Measurements from ENCODE around the gene CCDC126.

Gene CCDC126

DNA sequence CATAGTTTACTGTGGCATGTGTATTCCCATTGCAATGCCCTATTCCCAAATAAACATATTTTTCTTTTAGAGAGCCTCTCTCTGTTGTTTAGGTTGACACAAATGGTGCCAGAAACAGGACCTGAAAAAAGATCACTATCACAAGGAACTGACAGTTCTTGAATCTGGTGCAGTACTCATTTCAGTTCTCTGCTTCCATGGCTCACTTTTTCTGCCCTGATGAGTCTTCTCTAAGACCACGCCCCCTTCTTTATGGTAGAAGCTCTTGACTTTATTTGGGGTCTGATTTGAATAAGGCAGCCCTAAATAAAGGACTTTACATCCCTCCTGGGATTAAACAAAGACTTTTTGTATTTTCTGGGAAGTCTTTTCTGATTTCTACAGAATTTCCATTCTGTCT lies 3.5 kb upstream of the CCDC126 start:
- no peaks in the 10 kb centered on the region for H3K27me3 ChIP-seq (ENCODE audit: control insufficient read depth in 1 of 2, insufficient read depth in 1 of 2, low read length in 2 of 2)
- DNase-seq: no peak
- H3K4me2 ChIP-seq (ENCODE audit: low read length, poor library complexity, severe bottlenecking): no peak overlapping the region
- no peak overlapping the region for H3K23ac ChIP-seq (ENCODE audit: low read length in 2 of 2)
- no peaks in the 10 kb centered on the region for H3K9me3 ChIP-seq (ENCODE audit: control insufficient read depth, low read length)
- H2BK12ac ChIP-seq (ENCODE audit: low read length in 2 of 2): no peak overlapping the region
- no peak overlapping the region for H3K4me3 ChIP-seq (ENCODE audit: insufficient read depth in 1 of 2, low read depth in 1 of 2, low read length in 2 of 2)
- no peak overlapping the region for H2AK5ac ChIP-seq (ENCODE audit: low read length, severe bottlenecking)
- H4K91ac ChIP-seq (ENCODE audit: low read length): no peak overlapping the region
- H3K36me3 ChIP-seq (ENCODE audit: control insufficient read depth in 1 of 2, insufficient read depth in 2 of 2, low read depth in 1 of 2, low read length in 2 of 2): no peaks in the 10 kb centered on the region
- H3K14ac ChIP-seq (ENCODE audit: low read length in 2 of 2): no peak overlapping the region
- no peak overlapping the region for H2BK120ac ChIP-seq (ENCODE audit: low read depth, low read length)
- H3K4ac ChIP-seq (ENCODE audit: low read depth in 1 of 2, low read length in 2 of 2): no peak overlapping the region
- peaks cover 2% of the 10 kb centered on the region for H3K4me1 ChIP-seq (ENCODE audit: control insufficient read depth, insufficient read depth, low read depth, low read length)
- WGBS: no CpG with 5 or more reads among the region's 1 CpG
- no peak overlapping the region for H4K8ac ChIP-seq (ENCODE audit: low read length)
- H3K9ac ChIP-seq (ENCODE audit: low read length): no peak overlapping the region
- H3K27ac ChIP-seq (ENCODE audit: low read length, poor library complexity, severe bottlenecking): no peak overlapping the region
- H2AFZ ChIP-seq (ENCODE audit: low read depth, low read length): no peak overlapping the region
- no peak overlapping the region for H3K18ac ChIP-seq (ENCODE audit: low read depth in 1 of 2, low read length in 2 of 2)
- H2BK15ac ChIP-seq (ENCODE audit: low read depth, poor library complexity, severe bottlenecking): no peak overlapping the region
- H3K79me1 ChIP-seq (replicated peaks; ENCODE audit: low read length, poor library complexity, severe bottlenecking): no peaks in the 10 kb centered on the region
- no peak overlapping the region for H2BK5ac ChIP-seq (ENCODE audit: low read depth, low read length, poor library complexity, severe bottlenecking)

DNA sequence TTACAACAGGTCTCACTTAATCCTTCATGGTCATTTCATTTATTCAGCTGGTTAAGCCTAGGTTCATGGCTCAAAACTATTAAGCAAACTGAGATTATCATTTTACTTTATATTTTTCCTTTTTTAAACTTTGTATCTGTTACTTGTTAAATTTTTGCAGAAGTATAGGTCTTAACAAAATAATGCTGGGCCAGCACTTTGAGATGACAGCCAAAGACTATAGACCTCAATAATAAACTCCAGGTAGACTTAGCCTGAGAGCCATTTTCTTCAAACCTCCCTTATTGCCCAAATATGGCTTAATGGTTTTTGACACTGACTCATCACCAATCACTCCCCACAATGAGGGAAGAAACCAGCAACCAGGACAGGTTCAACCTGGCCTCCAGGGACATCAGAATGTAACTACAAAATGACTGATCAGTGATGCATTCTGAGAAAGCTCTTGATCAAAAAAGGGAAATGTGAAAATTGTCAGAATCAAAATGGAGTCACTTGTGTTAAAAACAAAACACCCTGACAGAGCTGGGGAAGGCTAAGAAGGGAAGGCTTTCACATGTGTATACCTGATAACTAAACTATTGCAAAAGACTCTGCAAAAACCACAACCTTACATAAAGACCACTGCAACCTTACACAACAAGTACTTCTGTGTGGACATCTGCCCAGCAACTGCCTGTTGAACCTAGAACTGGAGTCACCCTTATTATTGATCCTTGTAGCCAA lies 2.1 kb upstream of the CCDC126 start:
- H4K91ac ChIP-seq (ENCODE audit: low read length): no peak overlapping the region

DNA sequence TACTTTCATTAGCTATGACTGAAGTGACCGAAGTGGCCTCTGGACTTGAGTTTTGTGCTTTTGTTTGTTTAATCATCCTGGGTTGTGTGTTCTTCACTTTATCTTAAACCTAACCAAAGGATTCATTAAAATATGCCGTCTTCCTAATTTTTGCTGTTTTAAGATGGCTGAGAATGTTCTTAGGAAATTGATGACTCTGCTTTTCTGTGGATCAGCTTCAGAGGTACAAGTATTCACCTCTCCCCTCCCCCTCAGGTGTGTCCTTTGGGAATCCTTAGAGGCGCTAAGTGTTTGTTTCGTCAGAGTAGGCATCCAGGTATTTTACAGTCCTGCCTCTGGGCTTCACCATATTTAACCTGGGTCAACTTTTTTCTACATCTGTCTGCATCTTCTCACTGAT lies 1.1 kb downstream of the CCDC126 start:
- WGBS: 76% methylated on average over 2 of the region's 4 CpGs
- H3K9ac ChIP-seq (ENCODE audit: low read length): peak overlapping the region; percentile 93

More for the DNA sequence above, 2.1 kb upstream of the CCDC126 start:
- DNase-seq: peak; percentile 24
- Histone ChIP-seq H2AFZ (ENCODE audit: low read depth, low read length) (no peak overlapping the region), H2BK5ac (ENCODE audit: low read depth, low read length, poor library complexity, severe bottlenecking) (no peak overlapping the region), H3K9ac (ENCODE audit: low read length) (no peak overlapping the region), H2BK12ac (ENCODE audit: low read length in 2 of 2) (no peak overlapping the region), H3K4me2 (ENCODE audit: low read length, poor library complexity, severe bottlenecking) (no peak overlapping the region), H3K36me3 (ENCODE audit: control insufficient read depth in 1 of 2, insufficient read depth in 2 of 2, low read depth in 1 of 2, low read length in 2 of 2) (no peaks in the 10 kb centered on the region), H3K14ac (ENCODE audit: low read length in 2 of 2) (no peak overlapping the region), H3K4ac (ENCODE audit: low read depth in 1 of 2, low read length in 2 of 2) (no peak overlapping the region), H3K27me3 (ENCODE audit: control insufficient read depth in 1 of 2, insufficient read depth in 1 of 2, low read length in 2 of 2) (no peaks in the 10 kb centered on the region), H2BK15ac (ENCODE audit: low read depth, poor library complexity, severe bottlenecking) (no peak overlapping the region), H4K8ac (ENCODE audit: low read length) (no peak overlapping the region), H3K27ac (ENCODE audit: low read length, poor library complexity, severe bottlenecking) (no peak overlapping the region), H2BK120ac (ENCODE audit: low read depth, low read length) (no peak overlapping the region), H3K4me1 (ENCODE audit: control insufficient read depth, insufficient read depth, low read depth, low read length) (peaks cover 5% of the 10 kb centered on the region), H3K79me1 (replicated peaks; ENCODE audit: low read length, poor library complexity, severe bottlenecking) (peaks cover 8% of the 10 kb centered on the region), H3K4me3 (ENCODE audit: insufficient read depth in 1 of 2, low read depth in 1 of 2, low read length in 2 of 2) (no peak overlapping the region), H3K18ac (ENCODE audit: low read depth in 1 of 2, low read length in 2 of 2) (no peak overlapping the region), H3K9me3 (ENCODE audit: control insufficient read depth, low read length) (no peaks in the 10 kb centered on the region), H2AK5ac (ENCODE audit: low read length, severe bottlenecking) (no peak overlapping the region), H3K23ac (ENCODE audit: low read length in 2 of 2) (no peak overlapping the region)

DNA sequence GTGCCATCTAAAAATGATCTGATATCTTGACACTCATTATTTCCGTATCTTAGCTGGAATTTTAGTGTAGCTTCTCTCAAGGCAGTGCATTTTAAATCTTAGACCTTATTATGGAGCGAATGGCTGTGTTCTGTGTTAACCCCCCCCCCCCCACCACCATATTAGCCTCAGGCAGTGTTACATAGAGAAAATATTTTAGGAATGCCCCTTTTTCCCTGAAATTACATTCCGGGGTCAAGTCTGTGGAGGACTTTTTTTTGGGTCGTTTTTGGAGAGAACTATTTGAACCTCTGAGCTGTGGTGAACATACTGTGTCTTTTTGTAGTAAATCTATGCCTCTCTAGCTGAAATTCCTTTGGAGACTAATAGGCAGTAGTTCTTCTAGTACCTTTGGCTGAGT lies 3.1 kb downstream of the CCDC126 start:
- H3K9me3 ChIP-seq (ENCODE audit: control insufficient read depth, low read length): no peaks in the 10 kb centered on the region
- H4K91ac ChIP-seq (ENCODE audit: low read length): no peak overlapping the region
- no peak overlapping the region for H2BK120ac ChIP-seq (ENCODE audit: low read depth, low read length)
- H3K79me1 ChIP-seq (replicated peaks; ENCODE audit: low read length, poor library complexity, severe bottlenecking): peaks cover 15% of the 10 kb centered on the region
- no peak overlapping the region for H3K27ac ChIP-seq (ENCODE audit: low read length, poor library complexity, severe bottlenecking)
- H3K4me3 ChIP-seq (ENCODE audit: insufficient read depth in 1 of 2, low read depth in 1 of 2, low read length in 2 of 2): no peak overlapping the region
- H3K36me3 ChIP-seq (ENCODE audit: control insufficient read depth in 1 of 2, insufficient read depth in 2 of 2, low read depth in 1 of 2, low read length in 2 of 2): peaks cover 0 to 3% of the 10 kb centered on the region in 2 experiments
- no peak overlapping the region for H3K4ac ChIP-seq (ENCODE audit: low read depth in 1 of 2, low read length in 2 of 2)
- WGBS: 53% methylated on average over 3 of the region's 4 CpGs
- DNase-seq: no peak
- no peak overlapping the region for H2BK12ac ChIP-seq (ENCODE audit: low read length in 2 of 2)
- no peak overlapping the region for H4K8ac ChIP-seq (ENCODE audit: low read length)
- H2BK15ac ChIP-seq (ENCODE audit: low read depth, poor library complexity, severe bottlenecking): no peak overlapping the region
- H3K14ac ChIP-seq (ENCODE audit: low read length in 2 of 2): no peak overlapping the region
- H2BK5ac ChIP-seq (ENCODE audit: low read depth, low read length, poor library complexity, severe bottlenecking): no peak overlapping the region
- no peak overlapping the region for H3K18ac ChIP-seq (ENCODE audit: low read depth in 1 of 2, low read length in 2 of 2)
- H2AFZ ChIP-seq (ENCODE audit: low read depth, low read length): no peak overlapping the region
- H3K27me3 ChIP-seq (ENCODE audit: control insufficient read depth in 1 of 2, insufficient read depth in 1 of 2, low read length in 2 of 2): no peaks in the 10 kb centered on the region
- no peak overlapping the region for H2AK5ac ChIP-seq (ENCODE audit: low read length, severe bottlenecking)
- H3K4me2 ChIP-seq (ENCODE audit: low read length, poor library complexity, severe bottlenecking): no peak overlapping the region
- H3K23ac ChIP-seq (ENCODE audit: low read length in 2 of 2): no peak overlapping the region
- H3K4me1 ChIP-seq (ENCODE audit: control insufficient read depth, insufficient read depth, low read depth, low read length): peaks cover 5% of the 10 kb centered on the region
- H3K9ac ChIP-seq (ENCODE audit: low read length): no peak overlapping the region

More for the DNA sequence above, 1.1 kb downstream of the CCDC126 start:
- Histone ChIP-seq H2AFZ (ENCODE audit: low read depth, low read length) (no peak overlapping the region), H4K91ac (ENCODE audit: low read length) (no peak overlapping the region), H3K27ac (ENCODE audit: low read length, poor library complexity, severe bottlenecking) (no peak overlapping the region), H3K14ac (ENCODE audit: low read length in 2 of 2) (no peak overlapping the region), H3K79me1 (replicated peaks; ENCODE audit: low read length, poor library complexity, severe bottlenecking) (peaks cover 13% of the 10 kb centered on the region), H2BK120ac (ENCODE audit: low read depth, low read length) (no peak overlapping the region), H3K27me3 (ENCODE audit: control insufficient read depth in 1 of 2, insufficient read depth in 1 of 2, low read length in 2 of 2) (no peaks in the 10 kb centered on the region), H2BK15ac (ENCODE audit: low read depth, poor library complexity, severe bottlenecking) (no peak overlapping the region), H3K9me3 (ENCODE audit: control insufficient read depth, low read length) (no peaks in the 10 kb centered on the region), H4K8ac (ENCODE audit: low read length) (no peak overlapping the region), H2BK5ac (ENCODE audit: low read depth, low read length, poor library complexity, severe bottlenecking) (no peak overlapping the region), H3K4ac (ENCODE audit: low read depth in 1 of 2, low read length in 2 of 2) (no peak overlapping the region), H3K23ac (ENCODE audit: low read length in 2 of 2) (no peak overlapping the region), H3K4me1 (ENCODE audit: control insufficient read depth, insufficient read depth, low read depth, low read length) (peaks cover 5% of the 10 kb centered on the region), H3K18ac (ENCODE audit: low read depth in 1 of 2, low read length in 2 of 2) (no peak overlapping the region), H3K36me3 (ENCODE audit: control insufficient read depth in 1 of 2, insufficient read depth in 2 of 2, low read depth in 1 of 2, low read length in 2 of 2) (peaks cover 0 to 3% of the 10 kb centered on the region in 2 experiments), H2AK5ac (ENCODE audit: low read length, severe bottlenecking) (no peak overlapping the region), H3K4me3 (ENCODE audit: insufficient read depth in 1 of 2, low read depth in 1 of 2, low read length in 2 of 2) (peak overlapping the region in 1 of 2 experiments; percentile 89), H3K4me2 (ENCODE audit: low read length, poor library complexity, severe bottlenecking) (peak overlapping the region; percentile 85), H2BK12ac (ENCODE audit: low read length in 2 of 2) (no peak overlapping the region)
- DNase-seq: no peak

Data from mesenchymal stem cell (in vitro differentiated cells and primary cell).